NK-92 treated with Interleukin-12 subunit alpha and Interleukin-12 subunit beta, amount 100 ng/mL, for 24 hours (cell line): ENCODE measurements around the gene MSTO1.
"Not testable (repeated sequence)": the region's sequence is repeated elsewhere in the genome, so short reads cannot be mapped to it uniquely, and the experiment has no call there.

Experiments used
- DNase-seq: peaks from one replicate; lab custom pipeline; 2025; lab: John Stamatoyannopoulos, UW

MSTO1 gene

DNA sequence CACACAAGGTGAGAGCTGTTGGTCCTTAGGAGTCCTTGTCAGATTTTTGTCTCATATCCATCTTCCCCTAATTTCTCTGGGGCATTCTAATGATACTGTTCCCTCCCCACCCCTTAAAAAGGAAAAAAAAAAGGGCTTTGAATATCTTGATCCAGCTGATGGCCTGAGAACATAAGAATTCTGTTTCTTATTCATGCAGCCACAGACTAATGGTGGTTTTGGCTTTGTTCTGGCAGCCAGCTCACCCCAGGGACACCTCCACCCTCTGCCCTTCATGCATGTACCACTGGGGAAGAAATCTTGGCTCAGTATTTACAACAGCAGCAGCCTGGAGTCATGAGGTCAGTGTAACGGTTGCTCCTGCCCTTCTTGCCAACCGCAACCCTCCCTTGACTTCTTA lies 3.2 kb downstream of the MSTO1 start:
- DNase-seq = not testable (repeated sequence)

DNA sequence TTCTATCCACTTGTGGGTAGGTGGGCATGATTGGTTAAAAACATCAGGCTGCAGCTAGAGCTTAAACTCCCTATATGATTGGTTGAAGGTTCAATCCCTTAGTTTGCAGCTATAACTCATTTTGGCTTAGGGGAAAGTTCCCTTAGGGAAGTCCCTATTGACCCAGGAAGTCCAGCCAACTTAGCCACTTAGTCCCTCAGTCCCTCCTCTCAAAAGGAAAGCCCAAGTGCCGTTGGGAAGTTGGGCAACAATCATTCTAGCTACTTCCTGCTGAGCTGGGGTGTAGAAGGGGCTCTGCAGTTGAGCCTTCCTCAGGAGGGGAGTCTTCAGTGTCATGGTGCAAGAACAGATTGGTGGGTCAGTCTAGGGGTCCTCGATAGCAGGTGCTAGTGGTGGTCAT lies 12.2 kb downstream of the MSTO1 start:
- DNase-seq = no peak

- DNase-seq = no peak
These were observed 13.3 kb downstream of the MSTO1 start for GRCh38 chr1:155623357-155623756.

DNA sequence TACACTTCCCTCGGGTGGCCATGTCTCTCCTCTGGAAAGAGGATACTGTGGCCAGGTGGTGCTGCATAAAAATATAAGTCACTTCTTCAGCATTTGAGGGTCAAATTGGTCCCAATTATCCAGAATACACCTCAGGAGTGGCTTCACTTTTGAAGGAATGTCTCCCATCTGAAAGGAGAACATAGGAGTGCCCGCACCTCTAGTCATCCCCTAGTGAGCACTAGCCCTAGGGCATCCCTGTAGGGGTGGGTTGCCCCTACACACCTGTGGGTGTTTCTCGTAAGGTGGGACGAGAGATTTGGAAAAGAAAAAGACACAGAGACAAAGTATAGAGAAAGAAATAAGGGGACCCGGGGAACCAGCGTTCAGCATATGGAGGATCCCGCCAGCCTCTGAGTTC lies 16.4 kb downstream of the MSTO1 start:
- DNase-seq = not testable (repeated sequence)

DNA sequence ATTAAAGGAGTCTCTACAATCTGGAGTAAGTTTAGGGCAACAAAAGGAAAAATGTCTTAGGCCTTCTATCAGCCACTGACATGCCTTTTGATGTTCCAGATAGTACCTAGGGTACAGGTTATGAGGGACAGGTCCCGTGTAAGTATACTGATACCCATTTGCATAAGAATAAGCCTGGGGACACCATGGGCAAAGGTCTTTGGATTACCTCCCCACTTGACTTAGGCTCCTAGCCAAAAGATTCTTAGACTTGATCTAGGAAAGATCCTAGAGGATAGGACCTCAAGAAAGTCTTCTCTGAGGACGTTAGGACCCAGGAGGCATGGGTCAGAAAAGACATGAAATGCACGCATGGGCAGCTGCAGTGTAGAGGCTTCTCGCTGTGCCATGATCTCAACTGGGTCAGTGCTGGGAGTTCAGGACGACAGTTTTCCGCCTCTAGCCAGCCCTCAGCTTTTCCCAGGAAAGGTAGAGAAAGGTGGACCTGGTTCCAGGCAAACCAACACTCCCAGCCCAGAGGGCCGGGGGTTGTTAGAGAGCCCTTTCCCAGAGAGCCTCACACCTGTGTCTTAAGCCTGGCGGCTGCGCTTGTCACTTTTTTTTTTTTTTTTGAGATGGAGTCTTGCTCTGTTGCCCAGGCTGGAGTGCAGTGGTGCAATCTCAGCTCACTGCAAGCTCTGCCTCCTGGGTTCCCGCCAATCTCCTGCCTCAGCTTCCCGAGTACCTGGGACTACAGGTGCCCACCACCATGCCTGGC lies 26.6 kb downstream of the MSTO1 start:
- DNase-seq = no peak

GRCh38 chr1:155640367-155640766 lies 30.3 kb downstream of the MSTO1 start:
- DNase-seq = no peak

DNA sequence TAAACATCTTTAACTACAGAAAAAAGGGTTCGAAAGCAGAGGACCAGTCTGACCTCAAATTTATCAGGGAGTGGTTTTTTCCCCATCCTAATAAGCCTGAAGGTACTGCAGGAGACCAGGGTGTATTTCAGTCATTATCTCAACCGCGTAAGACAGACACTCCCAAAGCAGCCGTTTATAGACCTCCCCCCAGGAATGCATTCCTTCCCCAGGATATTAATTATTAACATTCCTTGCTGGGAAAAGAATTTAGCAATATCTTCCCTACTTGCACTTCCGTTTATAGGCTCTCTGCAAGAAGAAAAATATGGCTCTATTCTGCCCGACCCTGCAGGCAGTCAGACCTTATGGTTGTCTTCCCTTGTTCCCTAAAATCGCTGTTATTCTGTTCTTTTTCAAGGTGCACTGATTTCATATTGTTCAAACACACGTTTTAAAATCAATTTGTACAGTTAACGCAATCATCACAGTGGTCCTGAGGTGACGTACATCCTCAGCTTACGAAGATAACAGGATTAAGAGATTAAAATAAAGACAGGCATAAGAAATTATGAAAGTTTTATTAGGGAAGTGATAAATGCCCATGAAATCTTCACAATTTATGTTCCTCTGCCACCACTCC lies 32.7 kb downstream of the MSTO1 start:
- not testable (repeated sequence) for DNase-seq

DNA sequence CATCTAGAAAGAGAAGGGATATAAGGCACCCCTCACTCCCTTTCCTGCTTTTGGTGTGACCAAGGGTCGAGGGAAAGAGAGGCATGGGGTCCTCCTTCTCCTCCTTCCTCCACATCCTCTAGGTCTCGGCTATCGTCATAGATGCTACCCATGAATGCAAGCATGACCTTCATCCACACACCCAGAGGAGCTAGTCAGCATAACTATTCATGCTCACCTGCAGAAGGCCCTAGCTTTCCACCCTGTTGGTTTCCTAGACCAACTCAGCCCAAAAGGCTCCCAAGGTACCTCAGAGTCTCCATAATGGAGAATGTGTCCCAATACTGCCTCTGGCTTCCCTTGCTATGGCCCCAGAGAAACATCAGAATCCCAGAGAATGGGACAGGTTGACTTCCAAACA lies 33.2 kb downstream of the MSTO1 start:
- DNase-seq = no peak

DNA sequence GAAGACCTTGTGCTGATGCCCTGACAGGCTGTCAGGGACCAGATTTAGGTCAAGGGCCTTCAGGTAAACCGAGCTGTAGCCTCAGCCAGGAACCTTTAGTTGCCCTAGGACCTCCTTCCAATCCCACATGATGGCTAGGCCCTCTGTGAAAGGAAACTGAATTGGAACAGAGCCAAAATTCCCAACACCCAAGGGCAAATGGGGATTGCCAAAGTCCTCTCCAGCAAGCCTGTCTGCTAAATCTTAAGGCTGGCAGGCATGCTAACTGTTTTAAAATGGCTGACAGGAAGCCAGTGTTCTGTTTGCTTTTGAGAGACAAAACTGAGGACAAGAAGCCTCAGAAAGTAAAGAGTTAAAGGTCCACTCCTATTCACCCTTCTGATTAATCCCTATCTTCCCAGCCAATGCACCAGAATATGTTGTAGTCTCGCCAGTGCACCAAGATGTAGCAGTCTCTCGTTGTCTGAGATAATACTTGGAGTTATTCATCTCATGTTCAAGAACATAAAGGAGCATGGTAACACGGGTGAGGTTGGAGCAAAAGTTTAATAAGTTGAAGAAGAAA lies 35.1 kb downstream of the MSTO1 start:
- no peak for DNase-seq

DNA sequence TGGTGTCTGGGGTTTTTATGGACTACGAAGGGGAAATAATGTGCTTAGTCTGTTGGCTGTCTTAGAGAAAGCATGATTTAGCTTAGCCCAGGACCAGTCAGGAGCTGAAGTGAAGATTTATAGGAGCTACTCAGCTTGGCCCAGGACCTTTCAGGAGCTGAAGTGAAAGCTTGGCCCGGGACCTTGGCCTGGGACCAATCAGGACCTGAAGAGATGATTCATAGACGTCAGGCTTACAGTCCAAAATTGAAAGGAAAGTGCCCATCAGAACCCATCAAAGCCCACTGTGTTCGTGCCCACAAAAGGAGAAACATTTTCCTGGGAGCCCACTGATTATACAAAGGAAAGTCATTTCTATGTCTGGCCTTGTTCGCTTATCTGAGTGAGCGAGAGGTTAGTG lies 35.6 kb downstream of the MSTO1 start:
- no peak for DNase-seq

- no peak for DNase-seq
These were observed 36.3 kb downstream of the MSTO1 start for GRCh38 chr1:155646307-155646706.

- no peak for DNase-seq
These were observed 38.5 kb downstream of the MSTO1 start for GRCh38 chr1:155648207-155649147.

GRCh38 chr1:155649676-155650075 lies 39.7 kb downstream of the MSTO1 start:
- no peak for DNase-seq

DNA sequence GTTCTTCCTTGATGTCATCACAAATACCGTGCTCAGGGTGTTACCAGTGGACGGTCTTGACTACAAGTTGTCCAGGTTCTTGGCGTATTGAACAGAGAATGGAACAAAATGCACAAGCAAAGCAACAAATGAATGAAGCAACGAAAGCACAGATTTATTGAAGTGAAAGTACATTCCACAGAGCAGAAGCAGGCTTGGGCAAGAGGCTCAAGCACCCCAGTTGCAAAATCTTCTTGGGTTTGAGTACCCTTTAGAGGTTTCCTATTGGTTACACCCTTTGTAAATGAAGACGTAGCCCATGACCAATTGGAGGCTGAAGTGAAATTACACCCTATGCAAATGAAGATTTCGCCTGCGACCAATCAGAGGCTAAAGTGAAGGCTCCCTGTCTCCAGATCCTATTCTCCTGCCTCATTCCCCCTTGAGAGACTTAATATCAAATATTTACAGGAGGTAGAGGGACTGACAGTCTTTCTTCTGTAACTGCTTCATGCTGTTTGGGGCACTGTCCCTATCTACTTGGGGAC lies 40.3 kb downstream of the MSTO1 start:
- no peak for DNase-seq

- DNase-seq = no peak
These were observed 42.0 kb downstream of the MSTO1 start for GRCh38 chr1:155651861-155652661.

DNA sequence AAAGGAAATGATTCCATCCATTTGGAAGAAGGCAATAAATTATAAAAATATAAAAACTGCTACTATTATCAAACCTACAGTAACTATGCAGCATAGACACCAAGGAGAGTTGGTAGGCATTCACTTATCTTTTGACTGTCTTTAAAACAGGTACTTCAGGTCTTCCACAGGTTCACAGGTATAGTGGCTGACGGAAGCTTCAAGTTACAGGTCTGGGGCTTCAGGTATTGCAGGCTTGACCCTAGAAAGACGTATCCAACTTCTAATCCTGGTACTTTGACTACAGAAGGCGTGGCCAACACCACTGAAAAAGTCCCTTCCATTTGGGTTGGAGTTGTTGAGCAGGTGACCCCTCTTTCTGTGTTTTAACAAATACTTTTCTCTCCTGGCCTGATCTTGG lies 42.9 kb downstream of the MSTO1 start:
- DNase-seq = no peak

- DNase-seq = no peak
These were observed 47.4 kb downstream of the MSTO1 start for GRCh38 chr1:155657463-155657862.

DNA sequence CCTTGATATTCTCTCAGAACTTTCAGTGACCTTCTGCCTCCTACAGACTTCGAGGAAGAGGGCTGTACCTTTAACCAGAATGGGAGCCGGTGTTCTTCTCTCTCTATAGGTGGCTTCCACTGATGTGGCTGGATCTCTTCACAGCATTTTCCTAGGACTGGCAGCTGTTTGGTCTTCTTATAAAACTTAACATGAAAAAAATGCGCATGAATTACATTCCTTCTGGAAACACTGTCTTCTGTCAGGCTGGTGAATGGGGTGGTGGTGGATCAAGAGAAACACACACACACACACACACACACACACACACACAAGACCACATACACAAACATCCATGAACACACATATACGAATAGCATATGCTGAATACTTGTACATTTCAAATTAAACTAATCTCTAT lies 51.2 kb downstream of the MSTO1 start:
- not testable (repeated sequence) for DNase-seq
